Activated T-cell treated with anti-CD3 and anti-CD28 coated beads, Interleukin-2, amount 50 U/mL, for 72 hours (primary cell): ENCODE measurements around the gene RHAG. TPM values are rescaled to one million over a fixed set of nuclear protein-coding genes. Genes with fewer than 3 reads are reported as not detected.
"Not testable (repeated sequence)": the region's sequence is repeated elsewhere in the genome, so short reads cannot be mapped to it uniquely, and the experiment has no call there.

Experiments used
- ATAC-seq, 2 donors: fragments of 150-1000 bp; cut with Tn5 transposase; replicated peaks in 1 of 2; 2 replicates each; pipeline ENCODE4 v1.10.0; 2021; ENCODE audit warnings: moderate library complexity in 2 of 2, mild to moderate bottlenecking in 1 of 2
- DNase-seq, 2 donors: peaks; one replicate each; pipeline ENCODE4 v3.0.0; 2021 to 2022; ENCODE audit warnings: mixed read lengths in 1 of 2
- H3K27ac Mint-ChIP-seq: one replicate; pipeline ENCODE4 v1.8.0; 2022; ENCODE audit warnings: mild to moderate bottlenecking, moderate library complexity, mixed read lengths
- H3K27me3 Mint-ChIP-seq: one replicate; pipeline ENCODE4 v1.8.0; 2022; ENCODE audit warnings: low read depth, mixed read lengths
- H3K36me3 Mint-ChIP-seq, 2 donors: one replicate each; pipeline ENCODE4 v1.8.0; 2022; ENCODE audit warnings: mixed read lengths in 2 of 2, mild to moderate bottlenecking in 1 of 2; ENCODE audit not compliant: insufficient read depth in 2 of 2
- H3K4me1 Mint-ChIP-seq: one replicate; pipeline ENCODE4 v1.8.0; 2022; ENCODE audit warnings: low read depth, mixed read lengths
- H3K4me3 Mint-ChIP-seq, 2 donors: one replicate each; pipeline ENCODE4 v1.8.0; 2022; ENCODE audit warnings: mild to moderate bottlenecking in 2 of 2, mixed read lengths in 2 of 2, moderate library complexity in 2 of 2
- H3K9me3 Mint-ChIP-seq, 2 donors: one replicate each; pipeline ENCODE4 v1.8.0; 2022; ENCODE audit warnings: mixed read lengths in 2 of 2
- total RNA-seq, 2 donors: library from RNA; stranded (reverse); gene quantifications; one replicate each; pipeline ENCODE4 v1.2.3, GENCODE V29; 2022

The RHAG gene
- total RNA-seq, 2 donors from 2014 or later, result not detected

DNA sequence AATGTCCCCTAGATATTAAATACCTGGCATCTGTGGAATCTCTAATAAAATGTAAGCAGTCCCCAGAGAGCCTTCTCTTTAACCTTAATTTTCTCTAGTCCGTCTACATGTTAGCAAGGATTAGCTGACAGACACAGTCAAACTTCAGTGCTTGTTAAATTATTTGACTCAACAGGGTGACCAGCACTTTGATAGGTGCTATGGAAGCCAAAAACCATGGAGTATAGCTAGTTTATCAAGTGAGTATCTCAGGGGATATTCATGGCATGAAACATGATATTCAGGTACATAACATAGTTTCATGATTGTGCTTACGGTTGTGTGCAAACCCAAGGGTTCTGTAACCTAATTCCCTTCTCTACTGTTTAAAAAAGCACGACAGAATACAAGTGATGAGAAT, 3.9 kb downstream of the RHAG start:
- no peak for ATAC-seq
- DNase-seq, result no peak
- H3K4me3 Mint-ChIP-seq, result no peak overlapping the region
- no peaks in the 10 kb centered on the region for H3K4me1 Mint-ChIP-seq
- no peak overlapping the region for H3K27ac Mint-ChIP-seq
- H3K9me3 Mint-ChIP-seq, result peaks cover 0 to 2% of the 10 kb centered on the region in 2 donors
- no peaks in the 10 kb centered on the region for H3K27me3 Mint-ChIP-seq
- H3K36me3 Mint-ChIP-seq, result no peaks in the 10 kb centered on the region

GRCh38 chr6:49629485-49630088, 7.1 kb downstream of the RHAG start:
- H3K27ac Mint-ChIP-seq, DNase-seq, H3K27me3 Mint-ChIP-seq, H3K9me3 Mint-ChIP-seq, H3K4me1 Mint-ChIP-seq, H3K4me3 Mint-ChIP-seq, H3K36me3 Mint-ChIP-seq, ATAC-seq: not testable (repeated sequence)

- no peaks in the 10 kb centered on the region for H3K4me1 Mint-ChIP-seq
- H3K9me3 Mint-ChIP-seq, result peaks cover 0 to 2% of the 10 kb centered on the region in 2 donors
- H3K4me3 Mint-ChIP-seq, result no peak overlapping the region
These were observed 9.8 kb downstream of the RHAG start for GRCh38 chr6:49626811-49627210.

DNA sequence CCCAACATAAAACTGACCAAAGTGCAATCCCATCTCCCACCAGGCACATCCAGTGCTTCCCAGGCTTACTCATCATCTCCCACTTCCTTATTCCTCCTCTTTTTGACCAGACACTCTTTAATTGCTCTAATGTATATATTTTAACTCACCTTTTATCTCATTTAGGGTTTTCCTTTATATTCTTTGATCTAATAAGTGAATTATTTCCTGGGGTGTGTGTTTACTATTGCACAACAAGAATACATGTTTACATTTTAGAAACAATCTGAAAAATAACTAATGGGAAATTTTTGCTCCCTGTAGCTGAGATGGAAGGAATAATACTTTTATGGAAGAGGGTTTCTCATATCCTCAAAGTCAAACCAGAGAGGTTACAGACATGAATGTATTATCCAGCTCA, 18.4 kb downstream of the RHAG start:
- Mint-ChIP-seq H3K4me3 (no peak overlapping the region), H3K27me3 (no peaks in the 10 kb centered on the region), H3K9me3 (no peaks in the 10 kb centered on the region), H3K27ac (no peak overlapping the region), H3K36me3 (no peaks in the 10 kb centered on the region), H3K4me1 (no peaks in the 10 kb centered on the region)
- ATAC-seq (no peak), DNase-seq (no peak)

More at GRCh38 chr6:49626811-49627210, 9.8 kb downstream of the RHAG start:
- H3K36me3 Mint-ChIP-seq, result no peaks in the 10 kb centered on the region
- ATAC-seq (no peak), DNase-seq (no peak)
- H3K27me3 Mint-ChIP-seq, result no peaks in the 10 kb centered on the region
- H3K27ac Mint-ChIP-seq, result no peak overlapping the region

DNA sequence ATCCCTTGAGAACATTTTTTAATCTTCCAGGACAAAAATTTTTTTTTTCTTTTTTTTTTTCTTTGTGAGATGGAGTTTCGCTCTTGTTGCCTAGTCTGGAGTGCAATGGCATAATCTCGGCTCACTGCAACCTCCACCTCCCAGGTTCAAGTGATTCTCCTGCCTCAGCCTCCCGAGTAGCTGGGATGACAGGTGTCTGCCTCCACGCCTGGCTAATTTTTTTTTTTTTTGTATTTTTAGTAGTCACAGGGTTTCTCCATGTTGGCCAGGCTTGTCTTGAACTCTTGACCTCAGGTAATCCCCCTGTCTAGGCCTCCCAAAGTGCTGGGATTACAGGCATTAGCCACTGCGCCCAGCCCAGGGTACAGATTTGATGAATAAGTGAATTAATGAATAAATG, 22.5 kb downstream of the RHAG start:
- not testable (repeated sequence) for H3K9me3 Mint-ChIP-seq, H3K27me3 Mint-ChIP-seq, H3K27ac Mint-ChIP-seq, H3K4me1 Mint-ChIP-seq, H3K4me3 Mint-ChIP-seq, H3K36me3 Mint-ChIP-seq, DNase-seq, ATAC-seq

- no peaks in the 10 kb centered on the region for H3K4me1 Mint-ChIP-seq
- ATAC-seq, result no peak
- H3K4me3 Mint-ChIP-seq, result no peak overlapping the region
- no peaks in the 10 kb centered on the region for H3K27me3 Mint-ChIP-seq
- no peaks in the 10 kb centered on the region for H3K9me3 Mint-ChIP-seq
- no peak overlapping the region for H3K27ac Mint-ChIP-seq
- DNase-seq, result no peak
- H3K36me3 Mint-ChIP-seq, result no peaks in the 10 kb centered on the region
These were observed 27.4 kb downstream of the RHAG start for GRCh38 chr6:49609285-49609684.

DNA sequence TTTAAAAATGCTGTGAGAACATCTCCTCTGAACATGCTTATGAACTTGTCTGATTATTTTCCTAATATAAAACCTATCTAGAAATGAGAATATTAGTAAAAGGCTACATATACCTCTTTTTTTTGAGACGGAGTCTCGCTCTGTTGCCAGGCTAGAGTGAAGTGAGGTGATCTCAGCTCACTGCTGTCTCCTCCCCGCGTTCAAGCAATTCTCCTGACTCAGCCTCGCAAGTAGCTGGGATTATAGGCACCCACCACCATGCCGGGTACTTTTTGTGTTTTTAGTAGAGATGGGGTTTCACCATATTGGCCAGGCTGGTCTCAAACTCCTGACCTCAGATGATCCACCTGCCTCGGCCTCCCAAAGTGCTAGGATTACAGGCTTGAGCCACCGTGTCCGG, 28.4 kb downstream of the RHAG start:
- not testable (repeated sequence) for H3K4me3 Mint-ChIP-seq, DNase-seq, H3K9me3 Mint-ChIP-seq, H3K36me3 Mint-ChIP-seq, ATAC-seq, H3K4me1 Mint-ChIP-seq, H3K27me3 Mint-ChIP-seq, H3K27ac Mint-ChIP-seq

GRCh38 chr6:49607391-49607982, 29.2 kb downstream of the RHAG start:
- no peaks in the 10 kb centered on the region for H3K27me3 Mint-ChIP-seq
- DNase-seq (no peak), ATAC-seq (no peak)

GRCh38 chr6:49606721-49607390, 29.8 kb downstream of the RHAG start:
- ATAC-seq, result peak in 1 of 2 donors; percentile 48
- Mint-ChIP-seq H3K4me1 (no peaks in the 10 kb centered on the region), H3K27ac (no peak overlapping the region), H3K36me3 (peaks cover 0 to 1% of the 10 kb centered on the region in 2 donors), H3K27me3 (no peaks in the 10 kb centered on the region), H3K4me3 (no peak overlapping the region), H3K9me3 (no peaks in the 10 kb centered on the region)
- peak; percentile 4 to 21 for DNase-seq

More at GRCh38 chr6:49607391-49607982, 29.2 kb downstream of the RHAG start:
- no peak overlapping the region for H3K4me3 Mint-ChIP-seq
- no peaks in the 10 kb centered on the region for H3K9me3 Mint-ChIP-seq
- no peak overlapping the region for H3K27ac Mint-ChIP-seq
- H3K36me3 Mint-ChIP-seq, result peaks cover 0 to 1% of the 10 kb centered on the region in 2 donors
- H3K4me1 Mint-ChIP-seq, result no peaks in the 10 kb centered on the region

DNA sequence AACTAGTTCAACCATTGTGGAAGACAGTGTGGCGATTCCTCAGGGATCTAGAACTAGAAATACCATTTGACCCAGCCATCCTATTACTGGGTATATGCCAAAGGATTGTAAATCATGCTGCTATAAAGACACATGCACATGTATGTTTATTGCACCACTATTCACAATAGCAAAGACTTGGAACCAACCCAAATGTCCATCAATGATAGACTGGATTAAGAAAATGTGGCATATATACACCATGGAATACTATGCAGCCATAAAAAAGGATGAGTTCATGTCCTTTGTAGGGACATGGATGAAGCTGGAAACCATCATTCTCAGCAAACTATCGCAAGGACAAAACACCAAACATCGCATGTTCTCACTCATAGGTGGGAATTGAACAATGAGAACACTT, 32.6 kb downstream of the RHAG start:
- not testable (repeated sequence) for ATAC-seq, H3K27ac Mint-ChIP-seq, H3K9me3 Mint-ChIP-seq, H3K27me3 Mint-ChIP-seq, H3K4me1 Mint-ChIP-seq, H3K36me3 Mint-ChIP-seq, DNase-seq, H3K4me3 Mint-ChIP-seq

- ATAC-seq, DNase-seq, H3K9me3 Mint-ChIP-seq, H3K36me3 Mint-ChIP-seq, H3K4me3 Mint-ChIP-seq, H3K4me1 Mint-ChIP-seq, H3K27ac Mint-ChIP-seq: not testable (repeated sequence)
- peaks cover 15% of the 10 kb centered on the region for H3K27me3 Mint-ChIP-seq
These were observed 49.4 kb downstream of the RHAG start for GRCh38 chr6:49587262-49587661.

DNA sequence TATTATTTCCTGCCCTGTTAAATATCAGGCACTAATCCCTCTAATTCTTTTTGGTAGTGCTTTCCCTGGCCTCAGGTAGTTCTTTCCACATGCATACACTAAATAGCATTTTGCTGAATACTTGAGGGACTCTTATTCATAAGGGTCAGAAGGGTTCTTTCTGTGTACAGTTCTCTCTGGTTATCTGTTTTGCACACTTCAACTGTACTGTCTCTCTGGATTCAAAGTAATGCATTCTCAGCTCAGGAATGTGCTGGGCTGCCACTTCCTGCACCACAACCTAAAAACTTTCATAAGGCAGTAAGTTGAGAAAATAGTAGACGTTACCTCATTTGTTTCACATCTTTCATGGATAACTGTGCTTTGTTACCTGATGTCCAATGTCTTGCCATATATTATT, 54.1 kb downstream of the RHAG start:
- Mint-ChIP-seq H3K4me1 (no peaks in the 10 kb centered on the region), H3K36me3 (no peaks in the 10 kb centered on the region), H3K9me3 (peaks cover 0 to 1% of the 10 kb centered on the region in 2 donors), H3K4me3 (no peak overlapping the region), H3K27me3 (peaks cover 12% of the 10 kb centered on the region), H3K27ac (no peak overlapping the region)
- ATAC-seq (no peak), DNase-seq (no peak)

DNA sequence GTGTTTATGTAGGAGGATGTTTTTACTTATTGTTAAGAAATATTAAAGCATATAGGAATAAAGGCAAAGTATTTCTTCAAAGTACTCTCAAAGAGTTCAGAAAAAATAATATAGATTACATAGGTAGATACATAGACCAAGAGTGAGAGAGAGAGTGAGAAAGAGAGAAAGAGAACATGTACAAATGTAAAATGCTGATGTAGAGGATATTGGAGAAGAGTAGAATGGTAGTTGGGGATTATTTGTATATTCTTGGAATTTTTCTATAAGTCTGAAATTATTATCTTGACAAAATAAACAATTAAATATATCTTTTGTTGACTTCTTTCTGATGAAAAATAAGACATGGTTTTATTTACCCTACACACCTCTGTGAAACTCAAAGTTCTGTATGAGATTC, 57.0 kb downstream of the RHAG start:
- ATAC-seq (no peak), DNase-seq (no peak)
- no peak overlapping the region for H3K4me3 Mint-ChIP-seq
- no peak overlapping the region for H3K27ac Mint-ChIP-seq
- H3K4me1 Mint-ChIP-seq, result no peaks in the 10 kb centered on the region
- H3K36me3 Mint-ChIP-seq, result no peaks in the 10 kb centered on the region
- peaks cover 12% of the 10 kb centered on the region for H3K27me3 Mint-ChIP-seq
- peaks cover 0 to 1% of the 10 kb centered on the region in 2 donors for H3K9me3 Mint-ChIP-seq
